Omental fat pad (tissue), 4 donors: ENCODE data around the gene WDR47. TPM values are rescaled to one million over a fixed set of nuclear protein-coding genes. Genes with fewer than 3 reads are reported as not detected.

ENCODE experiments used
- ATAC-seq: fragments of 150-250 bp; one replicate; pipeline ENCODE4 v1.9.1; 2016; ENCODE audit warnings: mild to moderate bottlenecking, moderate library complexity; ENCODE audit not compliant: low FRiP score
- DNase-seq: peaks from one replicate; pipeline ENCODE4 v3.0.0-alpha.2; 2019; ENCODE audit warnings: low spot score
- total RNA-seq, 4 donors: library from RNA; depleted of rRNA; stranded (reverse); fragments of >200 nt; gene quantifications; one replicate each; pipeline ENCODE4 v1.1.0, GENCODE V29; 2016
- TF ChIP-seq, protein P1 (sequence below), 3 donors: fragments of 450-650 bp; IDR thresholded peaks; one replicate each; pipeline ENCODE4 v1.5.1; 2016 to 2017; ENCODE audit warnings: antibody characterized with exemption in 3 of 3, mild to moderate bottlenecking in 3 of 3, moderate library complexity in 2 of 3

The WDR47 gene
- total RNA-seq, 4 donors from 2014 or later = 12.0 to 20.8 (median 12.6) TPM

DNA sequence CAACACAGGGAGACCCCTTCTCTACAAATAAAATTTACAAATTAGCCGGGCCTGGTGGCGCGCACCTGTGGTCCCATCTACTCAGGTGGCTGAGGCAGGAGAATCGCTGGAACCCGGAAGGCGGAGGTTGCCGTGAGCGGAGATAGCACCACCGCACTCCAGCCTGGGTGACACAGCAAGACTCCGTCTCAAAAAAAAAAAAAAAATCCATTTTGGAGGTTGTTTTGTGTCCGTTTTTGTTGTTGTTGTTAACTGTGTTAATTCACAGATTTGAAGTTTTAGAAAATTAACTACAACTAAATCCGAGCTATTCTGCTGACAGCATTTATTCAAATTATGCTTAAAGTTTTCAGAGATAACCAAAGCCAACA is 79.2 kb downstream of the WDR47 start:
- DNase-seq = no peak
- no peak for ATAC-seq

DNA sequence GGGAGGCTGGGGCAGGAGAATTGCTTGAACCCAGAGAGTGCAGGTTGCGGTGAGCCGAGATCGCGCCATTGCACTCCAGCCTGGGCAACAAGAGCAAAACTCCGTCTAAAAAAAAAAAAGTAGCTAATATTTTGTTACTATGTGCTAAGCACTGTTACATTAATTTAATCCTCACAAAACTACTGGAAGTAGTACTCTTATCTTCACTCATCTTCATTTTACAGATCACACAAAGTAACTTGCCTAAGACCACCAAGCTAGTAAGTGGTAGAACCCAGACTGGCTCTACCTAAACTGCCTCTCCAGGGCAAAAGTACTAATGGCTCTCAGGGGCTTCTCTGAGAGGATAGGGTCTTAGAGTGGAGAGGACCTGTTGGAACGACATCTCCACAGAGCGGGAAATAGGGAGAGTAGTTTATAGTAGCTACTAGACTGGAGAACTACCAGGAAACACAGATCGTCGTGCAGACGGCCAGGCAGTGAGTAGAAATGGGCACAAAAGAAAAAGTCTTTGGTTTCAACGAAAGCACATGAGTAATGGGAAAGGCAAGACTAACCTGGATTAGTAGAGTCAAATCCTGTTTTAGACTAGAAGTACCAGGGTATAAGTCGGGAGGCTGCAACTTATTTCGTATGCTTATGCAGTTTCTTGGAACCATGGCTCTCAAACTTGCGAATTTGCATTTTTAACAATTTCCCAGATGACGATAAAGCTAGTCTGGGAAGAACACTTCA is 80.0 kb downstream of the WDR47 start:
- DNase-seq = no peak
- TF ChIP-seq, protein P1, sequence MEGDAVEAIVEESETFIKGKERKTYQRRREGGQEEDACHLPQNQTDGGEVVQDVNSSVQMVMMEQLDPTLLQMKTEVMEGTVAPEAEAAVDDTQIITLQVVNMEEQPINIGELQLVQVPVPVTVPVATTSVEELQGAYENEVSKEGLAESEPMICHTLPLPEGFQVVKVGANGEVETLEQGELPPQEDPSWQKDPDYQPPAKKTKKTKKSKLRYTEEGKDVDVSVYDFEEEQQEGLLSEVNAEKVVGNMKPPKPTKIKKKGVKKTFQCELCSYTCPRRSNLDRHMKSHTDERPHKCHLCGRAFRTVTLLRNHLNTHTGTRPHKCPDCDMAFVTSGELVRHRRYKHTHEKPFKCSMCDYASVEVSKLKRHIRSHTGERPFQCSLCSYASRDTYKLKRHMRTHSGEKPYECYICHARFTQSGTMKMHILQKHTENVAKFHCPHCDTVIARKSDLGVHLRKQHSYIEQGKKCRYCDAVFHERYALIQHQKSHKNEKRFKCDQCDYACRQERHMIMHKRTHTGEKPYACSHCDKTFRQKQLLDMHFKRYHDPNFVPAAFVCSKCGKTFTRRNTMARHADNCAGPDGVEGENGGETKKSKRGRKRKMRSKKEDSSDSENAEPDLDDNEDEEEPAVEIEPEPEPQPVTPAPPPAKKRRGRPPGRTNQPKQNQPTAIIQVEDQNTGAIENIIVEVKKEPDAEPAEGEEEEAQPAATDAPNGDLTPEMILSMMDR (IDR thresholded peaks at IDR 0.05) = no peak
- ATAC-seq = no peak

More for the DNA sequence above, 79.2 kb downstream of the WDR47 start:
- TF ChIP-seq, protein P1 (IDR thresholded peaks at IDR 0.05) = no peak

GRCh38 chr1:108961198-108961597 is 80.7 kb downstream of the WDR47 start:
- DNase-seq (no peak), ATAC-seq (no peak)
- TF ChIP-seq, protein P1 (IDR thresholded peaks at IDR 0.05) = no peak

GRCh38 chr1:108960719-108961118 is 81.2 kb downstream of the WDR47 start:
- DNase-seq (no peak), ATAC-seq (no peak)
- TF ChIP-seq, protein P1 (IDR thresholded peaks at IDR 0.05) = no peak

DNA sequence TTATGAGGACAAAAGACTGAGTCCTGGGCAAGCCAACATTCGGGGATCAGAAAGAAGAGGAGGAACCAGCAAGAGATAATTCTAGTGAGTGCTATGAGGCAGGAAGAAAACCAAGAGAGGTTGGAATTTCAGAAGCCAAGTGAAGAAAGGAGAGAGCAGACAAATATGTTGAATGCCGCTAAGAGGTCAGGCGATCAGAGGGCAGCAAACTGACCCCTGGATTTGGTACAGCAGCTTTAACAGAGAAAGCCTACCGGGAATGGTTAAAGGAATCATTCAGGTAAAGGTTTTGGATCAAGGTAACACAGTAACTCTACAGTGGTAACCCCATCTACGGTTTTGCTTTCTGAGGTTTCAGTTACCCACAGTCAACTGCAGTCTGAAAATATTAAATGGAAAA is 84.0 kb downstream of the WDR47 start:
- ATAC-seq (no peak), DNase-seq (no peak)
- TF ChIP-seq, protein P1 (IDR thresholded peaks at IDR 0.05) = no peak

- TF ChIP-seq, protein P1 (IDR thresholded peaks at IDR 0.05) = no peak
- ATAC-seq (no peak), DNase-seq (no peak)
Observed at GRCh38 chr1:108955881-108956280, 86.0 kb downstream of the WDR47 start.

DNA sequence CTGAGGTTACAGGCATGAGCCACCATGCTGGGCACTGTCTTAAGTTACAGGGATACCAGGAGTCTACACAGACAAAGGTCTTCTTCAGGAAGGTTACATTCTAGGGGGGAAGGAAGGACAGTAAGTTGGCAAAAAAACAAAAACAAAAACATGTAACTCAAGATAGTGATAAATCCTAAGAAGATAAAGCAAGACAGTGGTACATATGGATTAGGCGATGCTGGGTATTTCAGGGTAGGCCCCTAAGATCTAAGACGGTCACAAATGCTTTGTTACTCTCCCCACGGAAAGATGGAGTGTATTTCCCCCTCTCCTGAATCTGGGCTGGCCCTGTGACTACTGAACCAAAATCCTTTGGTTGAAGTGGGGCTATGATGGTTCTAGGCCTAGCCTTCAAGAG is 86.8 kb downstream of the WDR47 start:
- TF ChIP-seq, protein P1 (IDR thresholded peaks at IDR 0.05) = no peak
- DNase-seq = no peak
- ATAC-seq = no peak
